ENCODE data around the gene RPS6KA4.

DNA sequence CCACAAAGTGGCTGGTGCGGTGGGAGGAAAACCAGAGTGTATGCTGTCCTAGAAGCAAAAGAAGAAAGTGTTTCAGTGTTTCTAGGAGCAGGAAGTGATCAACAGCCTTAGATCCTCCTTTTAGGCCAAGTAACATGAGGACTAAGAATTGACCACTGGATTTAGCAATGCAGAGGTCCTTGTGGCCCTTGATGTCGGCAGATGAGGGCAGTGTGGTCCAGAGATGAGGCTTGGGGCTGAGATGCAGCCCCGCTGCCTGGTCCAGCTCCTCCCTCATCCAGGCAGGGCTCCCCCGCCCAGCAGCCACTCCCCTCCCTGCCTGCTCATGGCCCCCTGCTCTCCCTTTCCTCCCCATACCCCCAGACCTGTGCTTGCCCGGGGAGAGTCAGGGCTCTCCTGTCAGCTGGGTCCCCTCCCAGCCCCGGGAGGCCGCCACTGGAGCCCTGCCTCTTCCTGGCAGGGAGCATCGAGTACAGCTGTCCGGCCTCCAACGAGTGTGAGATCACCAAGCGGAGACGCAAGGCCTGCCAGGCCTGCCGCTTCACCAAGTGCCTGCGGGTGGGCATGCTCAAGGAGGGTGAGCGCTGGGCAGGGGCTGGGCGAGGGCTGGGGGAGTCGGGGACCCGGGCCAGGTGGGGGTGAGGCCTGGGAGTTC is 45.3 kb upstream of the RPS6KA4 start:
- TF ChIP-seq, protein P1, sequence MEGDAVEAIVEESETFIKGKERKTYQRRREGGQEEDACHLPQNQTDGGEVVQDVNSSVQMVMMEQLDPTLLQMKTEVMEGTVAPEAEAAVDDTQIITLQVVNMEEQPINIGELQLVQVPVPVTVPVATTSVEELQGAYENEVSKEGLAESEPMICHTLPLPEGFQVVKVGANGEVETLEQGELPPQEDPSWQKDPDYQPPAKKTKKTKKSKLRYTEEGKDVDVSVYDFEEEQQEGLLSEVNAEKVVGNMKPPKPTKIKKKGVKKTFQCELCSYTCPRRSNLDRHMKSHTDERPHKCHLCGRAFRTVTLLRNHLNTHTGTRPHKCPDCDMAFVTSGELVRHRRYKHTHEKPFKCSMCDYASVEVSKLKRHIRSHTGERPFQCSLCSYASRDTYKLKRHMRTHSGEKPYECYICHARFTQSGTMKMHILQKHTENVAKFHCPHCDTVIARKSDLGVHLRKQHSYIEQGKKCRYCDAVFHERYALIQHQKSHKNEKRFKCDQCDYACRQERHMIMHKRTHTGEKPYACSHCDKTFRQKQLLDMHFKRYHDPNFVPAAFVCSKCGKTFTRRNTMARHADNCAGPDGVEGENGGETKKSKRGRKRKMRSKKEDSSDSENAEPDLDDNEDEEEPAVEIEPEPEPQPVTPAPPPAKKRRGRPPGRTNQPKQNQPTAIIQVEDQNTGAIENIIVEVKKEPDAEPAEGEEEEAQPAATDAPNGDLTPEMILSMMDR (optimal IDR thresholded peaks at IDR 0.05 in 1 of 3, IDR thresholded peaks at IDR 0.05 in 1 of 3, conservative IDR thresholded peaks at IDR 0.05 in 1 of 3; ENCODE audit: extremely low read depth in 1 of 3, insufficient read depth in 2 of 3, low read length in 3 of 3), result peak in 1 of 3 experiments; percentile 23
- no peak for TF ChIP-seq EZH2 (IDR thresholded peaks at IDR 0.05; ENCODE audit: low read length)
